Natural killer cell treated with Interleukin-12 subunit alpha and Interleukin-12 subunit beta and Interleukin-15 and Interleukin-18, amount 100 ng/mL, for 72 hours (primary cell): ENCODE results near the gene DNAJB5. TPM values are rescaled to one million over a fixed set of nuclear protein-coding genes. Genes with fewer than 3 reads are reported as not detected.
A peak's percentile ranks its signal among the peaks of the same experiment; 100 is the strongest.

Experiments used
- ATAC-seq, 2 donors: fragments of 150-1000 bp; cut with Tn5 transposase in 1 of 2; sonication (Bioruptor Pico), chemical (Tn5 transposase) in 1 of 2; 2 replicates each; pipeline ENCODE4 v1.10.0; 2021
- DNase-seq: peaks from one replicate; pipeline ENCODE4 v3.0.0; 2022; ENCODE audit warnings: low spot score
- H3K27ac Mint-ChIP-seq, 2 donors: 1 replicate in 1 of 2; 2 replicates in 1 of 2; pipeline ENCODE4 v1.8.0; 2022; ENCODE audit warnings: mixed read lengths in 2 of 2, mild to moderate bottlenecking in 1 of 2, moderate library complexity in 1 of 2
- H3K27me3 Mint-ChIP-seq, 2 donors: 1 replicate in 1 of 2; 2 replicates in 1 of 2; pipeline ENCODE4 v1.8.0; 2022; ENCODE audit warnings: mixed read lengths in 2 of 2
- H3K36me3 Mint-ChIP-seq: one replicate; pipeline ENCODE4 v1.8.0; 2022; ENCODE audit warnings: mixed read lengths
- H3K4me1 Mint-ChIP-seq, 2 donors: 1 replicate in 1 of 2; 2 replicates in 1 of 2; pipeline ENCODE4 v1.8.0; 2022; ENCODE audit warnings: low read depth in 2 of 2, mixed read lengths in 2 of 2, mild to moderate bottlenecking in 1 of 2
- H3K4me3 Mint-ChIP-seq: one replicate; pipeline ENCODE4 v1.8.0; 2022; ENCODE audit warnings: mixed read lengths
- H3K9me3 Mint-ChIP-seq: 2 replicates; pipeline ENCODE4 v1.8.0; 2022; ENCODE audit warnings: mixed read lengths
- total RNA-seq, 2 donors: library from RNA; stranded (reverse); gene quantifications; one replicate each; pipeline ENCODE4 v1.2.3, GENCODE V29; 2022

Gene DNAJB5
- total RNA-seq, 2 donors from 2014 or later: 1.7 to 5.0 TPM

DNA sequence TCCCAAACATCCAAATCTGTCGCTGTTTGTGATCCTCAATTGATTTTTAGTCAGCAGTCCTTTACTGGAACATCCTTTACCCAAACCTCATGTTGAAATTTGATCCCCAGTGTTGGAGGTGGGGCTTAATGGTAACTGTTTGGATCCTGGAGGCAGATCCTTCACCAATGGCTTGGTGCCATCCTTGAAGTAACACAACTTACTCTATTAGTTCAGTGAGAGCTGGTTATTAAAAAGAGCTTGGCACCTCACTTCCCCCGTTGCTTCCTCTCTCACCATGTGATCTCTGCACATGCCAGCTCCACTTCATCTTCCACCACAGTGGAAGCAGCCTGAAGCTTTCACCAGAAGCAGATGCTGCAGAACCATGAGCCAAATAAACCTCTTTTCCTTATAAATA, 40.3 kb downstream of the DNAJB5 start:
- H3K9me3 Mint-ChIP-seq: no peaks in the 10 kb centered on the region
- H3K27me3 Mint-ChIP-seq: no peaks in the 10 kb centered on the region
- H3K27ac Mint-ChIP-seq: no peak overlapping the region
- no peaks in the 10 kb centered on the region for H3K36me3 Mint-ChIP-seq
- H3K4me3 Mint-ChIP-seq: no peak overlapping the region
- ATAC-seq (no peak), DNase-seq (no peak)
- no peaks in the 10 kb centered on the region for H3K4me1 Mint-ChIP-seq

DNA sequence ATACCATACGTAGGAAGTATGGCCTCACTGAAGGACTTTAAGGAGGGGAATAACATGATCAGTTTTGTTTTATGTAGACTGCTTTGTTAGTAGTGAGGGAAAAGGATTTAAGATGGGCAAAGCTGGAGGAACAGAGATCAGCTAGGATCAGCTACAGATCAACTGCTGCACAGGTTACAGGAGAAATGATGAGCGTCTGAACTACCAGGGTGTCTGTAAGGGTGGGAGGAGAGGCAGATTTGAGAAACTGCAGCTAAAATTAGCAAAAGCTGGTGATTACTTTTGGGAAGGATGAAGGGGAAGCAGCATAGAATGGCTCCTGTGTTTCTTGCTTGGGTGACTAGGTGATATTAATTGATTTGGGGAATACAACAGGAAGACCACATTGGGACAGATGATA, 43.6 kb downstream of the DNAJB5 start:
- Mint-ChIP-seq H3K27ac (no peak overlapping the region), H3K27me3 (no peaks in the 10 kb centered on the region), H3K4me3 (no peak overlapping the region), H3K9me3 (no peaks in the 10 kb centered on the region), H3K4me1 (peaks cover 5 to 8% of the 10 kb centered on the region in 2 donors), H3K36me3 (no peaks in the 10 kb centered on the region)
- DNase-seq: no peak
- no peak for ATAC-seq

DNA sequence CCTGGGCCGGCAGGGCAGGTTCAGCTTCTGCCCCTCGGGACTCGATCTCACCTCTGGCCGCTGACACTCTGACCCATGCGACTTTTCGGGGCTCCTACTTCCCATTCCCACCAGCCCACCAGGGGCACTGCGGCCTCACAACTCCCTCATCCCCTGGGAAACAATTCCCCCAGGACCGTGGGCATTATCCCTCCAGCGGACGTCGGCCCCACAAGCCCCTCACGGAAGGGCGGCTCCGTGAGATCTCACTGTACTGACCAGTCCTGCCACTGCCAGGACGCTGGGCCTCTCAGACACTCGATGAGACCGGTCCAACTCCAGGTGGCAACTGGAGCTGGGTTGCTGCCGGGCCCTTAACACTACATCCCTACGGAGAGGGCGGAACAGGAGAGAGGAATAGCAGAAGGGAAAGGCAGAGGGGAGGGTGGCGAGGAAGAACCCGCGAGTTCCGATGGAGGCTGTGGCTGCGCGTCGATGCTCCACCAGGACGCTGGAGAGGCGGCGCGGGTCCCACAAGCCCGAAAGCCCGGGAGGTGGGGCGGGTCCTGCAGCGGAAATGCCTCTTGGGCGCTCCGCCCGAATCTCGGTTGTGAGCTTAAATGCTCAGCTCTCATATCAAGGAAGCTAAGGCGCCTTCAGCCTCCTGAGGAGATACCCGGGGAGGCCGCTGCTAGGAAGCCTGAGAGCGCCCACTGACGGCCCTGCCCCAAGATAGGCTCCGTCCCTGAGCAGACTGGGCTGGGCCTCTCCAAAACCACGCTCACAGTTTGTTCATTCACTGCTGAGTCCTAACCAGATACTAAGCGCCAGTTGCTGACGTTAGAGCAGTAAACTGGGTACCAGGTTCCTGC, 46.5 kb downstream of the DNAJB5 start:
- ATAC-seq (peak; percentile 62 to 83), DNase-seq (no peak)
- Mint-ChIP-seq H3K4me1 (peaks cover 5 to 11% of the 10 kb centered on the region in 2 donors), H3K27me3 (no peaks in the 10 kb centered on the region), H3K9me3 (no peaks in the 10 kb centered on the region), H3K27ac (peak overlapping the region in 1 of 2 donors; percentile 83), H3K36me3 (no peaks in the 10 kb centered on the region), H3K4me3 (peak overlapping the region; percentile 63)

DNA sequence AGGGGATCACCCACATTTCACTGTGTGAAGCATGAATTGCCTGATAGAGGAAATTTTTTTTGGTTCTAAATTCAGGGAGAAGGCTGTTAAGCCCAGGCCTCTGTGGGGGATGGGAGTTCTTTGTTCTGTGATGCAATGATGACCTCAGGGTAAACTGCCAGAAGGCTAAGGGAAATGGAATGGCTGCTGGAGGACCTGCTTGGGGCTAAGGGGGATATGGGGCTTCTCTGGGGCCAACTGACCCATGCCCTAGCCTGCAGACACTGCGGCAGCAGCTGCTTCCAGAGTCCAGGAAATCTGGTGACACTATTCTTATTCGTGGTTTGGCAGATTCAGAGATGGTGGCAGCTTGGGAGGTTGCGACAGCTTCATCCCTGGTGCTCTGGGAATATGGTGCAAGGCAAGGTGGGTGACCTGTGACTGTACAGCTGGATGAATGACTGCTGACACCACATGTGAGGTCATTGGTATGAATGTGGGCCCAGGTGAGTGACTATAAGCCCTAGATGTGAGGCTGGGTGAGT, 52.6 kb downstream of the DNAJB5 start:
- Mint-ChIP-seq H3K4me3 (no peak overlapping the region), H3K9me3 (no peaks in the 10 kb centered on the region), H3K27ac (peak overlapping the region in 1 of 2 donors; percentile 17), H3K4me1 (peaks cover 5 to 6% of the 10 kb centered on the region in 2 donors), H3K27me3 (no peaks in the 10 kb centered on the region), H3K36me3 (no peaks in the 10 kb centered on the region)
- ATAC-seq: no peak
- DNase-seq: no peak

DNA sequence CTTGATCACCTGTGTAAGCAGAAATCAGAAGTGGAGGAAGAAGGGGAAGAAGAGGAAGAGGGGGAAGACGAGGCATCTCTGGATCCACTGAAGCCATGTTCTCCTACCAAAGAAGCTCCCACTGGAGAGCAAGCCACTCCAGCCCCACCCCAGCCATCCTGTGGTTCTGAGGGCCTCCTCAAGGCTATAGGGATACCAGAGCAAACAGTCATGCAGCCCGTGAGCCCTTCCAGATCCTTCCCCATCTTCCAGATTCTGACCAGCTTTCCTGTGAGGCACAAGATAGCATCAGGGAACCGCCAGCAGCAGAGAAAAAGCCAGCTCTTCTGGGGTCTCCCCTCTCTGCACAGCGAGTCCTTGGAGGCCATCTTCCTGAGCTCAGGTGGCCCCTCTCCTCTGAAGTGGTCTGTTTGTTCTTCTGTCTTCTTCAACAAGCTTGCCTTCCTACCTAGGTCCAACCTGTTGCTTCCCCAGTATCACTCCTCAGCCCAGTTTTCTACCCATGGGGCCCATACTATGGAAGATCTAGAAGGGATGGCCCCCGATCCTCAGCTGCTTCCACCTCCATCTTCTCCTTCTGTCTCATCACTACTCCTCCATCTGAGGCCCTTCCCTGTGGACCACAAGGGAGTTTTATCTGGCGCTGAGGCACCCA, 53.5 kb downstream of the DNAJB5 start:
- Mint-ChIP-seq H3K9me3 (no peaks in the 10 kb centered on the region), H3K4me3 (no peak overlapping the region), H3K36me3 (no peaks in the 10 kb centered on the region), H3K27ac (no peak overlapping the region), H3K27me3 (no peaks in the 10 kb centered on the region), H3K4me1 (peaks cover 5 to 6% of the 10 kb centered on the region in 2 donors)
- ATAC-seq: no peak
- DNase-seq: no peak

DNA sequence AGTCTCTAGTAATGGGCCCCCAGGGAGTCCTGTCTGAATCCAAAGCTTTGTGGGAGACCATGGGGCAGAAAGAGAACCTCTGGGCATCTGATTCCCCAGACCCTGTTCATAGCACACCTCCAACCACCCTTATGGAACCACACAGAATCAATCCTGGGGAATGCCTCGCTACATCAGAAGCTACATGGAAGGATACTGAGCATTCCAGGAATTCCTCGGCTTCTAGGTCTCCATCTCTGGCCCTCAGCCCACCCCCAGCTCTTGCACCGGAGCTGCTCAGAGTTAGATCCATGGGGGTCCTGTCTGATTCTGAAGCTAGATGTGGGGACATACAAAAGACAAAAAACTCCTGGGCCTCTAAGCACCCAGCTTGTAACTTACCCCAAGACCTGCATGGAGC, 54.5 kb downstream of the DNAJB5 start:
- ATAC-seq (no peak), DNase-seq (no peak)
- Mint-ChIP-seq H3K27ac (no peak overlapping the region), H3K9me3 (no peaks in the 10 kb centered on the region), H3K4me3 (no peak overlapping the region), H3K36me3 (peaks cover 9% of the 10 kb centered on the region), H3K27me3 (no peaks in the 10 kb centered on the region), H3K4me1 (peaks cover 5 to 9% of the 10 kb centered on the region in 2 donors)

Other genes starting within 250 kb of the DNAJB5 start
- gene PHF24, start 31.5 kb upstream of the DNAJB5 start, total RNA-seq: not detected
- gene VCP, start 82.9 kb downstream of the DNAJB5 start, total RNA-seq: 100 to 1,000 TPM; 436 to 450 TPM
- 100 to 1,000 TPM in 1 of 2 donors, 10 to 100 TPM in 1; 74.9 to 185 TPM for gene FANCG, start 90.2 kb downstream of the DNAJB5 start, total RNA-seq
- gene PIGO, start 106.8 kb downstream of the DNAJB5 start, total RNA-seq: 10 to 100 TPM; 23.7 to 24.5 TPM
- 100 to 1,000 TPM; 138 to 201 TPM for gene STOML2, start 113.4 kb downstream of the DNAJB5 start, total RNA-seq
- gene ATOSB, start 126.1 kb downstream of the DNAJB5 start, total RNA-seq: 10 to 100 TPM; 13.1 to 19.6 TPM
- gene UNC13B, start 172.3 kb downstream of the DNAJB5 start, total RNA-seq: 1 to 10 TPM in 1 of 2 donors, under 1 TPM in 1; 1.00 to 1.1 TPM